Measurements from ENCODE around the gene TSSC4.

Gene TSSC4

DNA sequence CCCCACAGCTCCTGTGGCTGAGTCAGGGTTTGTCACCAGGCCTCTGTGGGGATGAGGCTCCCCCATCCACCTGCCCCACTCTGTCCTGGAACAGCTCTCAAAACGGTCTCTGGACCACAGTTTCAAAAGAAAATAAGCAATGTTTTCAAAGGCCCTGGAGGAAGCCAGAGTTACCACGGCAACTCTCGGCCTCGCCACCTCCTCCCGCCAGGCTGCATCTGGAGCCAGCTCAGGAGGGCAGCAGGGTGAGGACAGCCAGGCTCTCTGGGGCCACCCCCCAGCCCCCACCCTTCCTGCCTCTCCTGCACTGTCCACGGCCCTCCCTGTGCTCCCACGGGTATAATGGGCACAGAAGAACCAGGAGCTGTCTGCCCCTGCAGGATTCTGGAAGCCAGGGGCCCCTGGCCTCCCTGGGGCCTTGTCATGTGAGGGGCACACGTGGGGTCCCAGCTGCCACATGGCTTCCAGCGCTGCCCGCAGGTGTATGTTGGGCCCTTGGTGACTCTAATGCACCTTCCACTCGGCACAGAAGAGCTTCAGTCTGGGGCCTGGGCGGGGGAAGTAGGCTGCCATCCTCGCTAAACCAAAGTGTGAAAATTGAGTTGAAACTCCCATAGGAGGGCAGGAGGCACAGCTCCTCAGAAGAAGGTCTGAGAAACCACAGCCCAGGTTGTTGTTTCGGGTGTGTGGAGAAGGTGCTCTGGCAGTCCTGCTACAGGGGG, 13.1 kb upstream of the TSSC4 start:
- no peak for FAIRE-seq

DNA sequence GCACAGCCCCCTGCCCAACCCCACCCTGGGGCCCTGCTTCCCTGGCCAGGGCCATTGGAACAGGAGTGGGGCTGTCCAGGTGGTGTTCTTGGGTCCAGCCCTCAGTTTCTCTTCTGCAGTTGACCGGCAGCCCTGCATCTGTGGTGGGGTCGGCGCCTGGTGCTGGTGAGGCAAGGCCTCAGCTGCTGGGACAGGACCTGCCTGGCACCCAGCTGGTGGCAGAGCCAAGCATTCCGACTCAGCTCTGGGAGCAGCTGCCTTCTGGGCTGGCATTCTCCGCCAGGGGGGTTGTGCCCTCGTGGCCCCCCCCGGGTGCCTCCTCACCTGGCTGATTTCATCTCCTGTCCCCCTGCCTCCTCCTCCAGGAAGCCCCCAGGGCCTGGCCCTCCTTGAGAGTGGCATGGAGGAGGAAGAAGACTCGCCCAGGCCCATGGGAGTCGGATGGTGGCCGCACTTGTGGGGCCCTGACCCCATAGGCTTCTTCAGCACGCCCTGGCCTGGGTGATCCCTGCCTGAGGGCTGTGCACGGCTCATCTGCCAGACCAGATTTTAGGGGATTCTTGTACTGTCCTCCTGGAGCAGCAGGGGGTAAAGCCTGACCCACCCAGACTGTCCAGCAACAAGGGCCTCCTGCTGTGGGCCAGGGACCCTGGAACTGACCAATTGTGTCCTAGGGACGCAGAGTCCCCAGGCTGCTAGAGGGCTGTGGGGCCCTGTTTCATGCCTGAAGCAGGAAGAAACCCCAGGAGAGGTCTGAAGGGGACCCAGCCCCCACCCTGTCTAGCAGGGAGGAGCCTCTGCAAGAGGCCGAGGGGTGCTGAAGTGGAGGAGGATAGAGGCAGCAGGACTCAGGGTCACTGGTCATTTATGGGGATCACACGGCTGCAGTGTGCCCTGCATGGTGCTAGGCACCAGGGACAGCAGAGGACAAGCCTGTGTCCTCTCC, 11.8 kb upstream of the TSSC4 start:
- FAIRE-seq = no peak

DNA sequence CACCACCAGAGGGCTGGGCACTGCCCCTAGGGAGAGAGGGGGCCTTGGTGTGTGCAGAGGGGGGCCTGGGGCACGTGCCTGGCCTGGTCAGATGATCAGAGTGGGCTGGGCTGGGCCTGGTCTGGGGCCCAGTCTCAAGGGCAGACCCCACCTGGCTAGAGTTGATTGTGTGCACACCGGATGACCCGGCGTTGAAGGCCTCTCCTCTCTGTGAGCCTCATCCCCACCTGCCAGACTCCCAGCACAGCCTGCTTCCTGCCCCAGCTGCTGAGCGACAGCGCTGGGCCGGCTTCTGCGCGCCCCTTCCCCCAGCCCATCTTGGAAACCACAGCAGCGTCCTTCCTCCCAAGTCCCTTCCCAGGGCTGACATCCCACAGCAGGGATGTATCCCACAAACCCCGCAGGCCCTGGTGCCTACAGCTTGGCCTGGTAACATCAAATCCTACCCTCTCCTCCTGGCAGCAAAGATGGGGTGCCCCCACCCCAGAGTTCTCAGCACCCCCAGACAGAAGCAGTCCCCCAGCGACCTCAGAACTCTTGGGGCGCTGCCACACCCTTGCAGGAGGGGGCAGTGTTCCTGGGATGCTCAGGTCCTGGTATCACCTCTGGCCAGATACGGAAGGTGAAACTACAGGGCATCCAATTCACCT, 11.0 kb upstream of the TSSC4 start:
- no peak for FAIRE-seq

DNA sequence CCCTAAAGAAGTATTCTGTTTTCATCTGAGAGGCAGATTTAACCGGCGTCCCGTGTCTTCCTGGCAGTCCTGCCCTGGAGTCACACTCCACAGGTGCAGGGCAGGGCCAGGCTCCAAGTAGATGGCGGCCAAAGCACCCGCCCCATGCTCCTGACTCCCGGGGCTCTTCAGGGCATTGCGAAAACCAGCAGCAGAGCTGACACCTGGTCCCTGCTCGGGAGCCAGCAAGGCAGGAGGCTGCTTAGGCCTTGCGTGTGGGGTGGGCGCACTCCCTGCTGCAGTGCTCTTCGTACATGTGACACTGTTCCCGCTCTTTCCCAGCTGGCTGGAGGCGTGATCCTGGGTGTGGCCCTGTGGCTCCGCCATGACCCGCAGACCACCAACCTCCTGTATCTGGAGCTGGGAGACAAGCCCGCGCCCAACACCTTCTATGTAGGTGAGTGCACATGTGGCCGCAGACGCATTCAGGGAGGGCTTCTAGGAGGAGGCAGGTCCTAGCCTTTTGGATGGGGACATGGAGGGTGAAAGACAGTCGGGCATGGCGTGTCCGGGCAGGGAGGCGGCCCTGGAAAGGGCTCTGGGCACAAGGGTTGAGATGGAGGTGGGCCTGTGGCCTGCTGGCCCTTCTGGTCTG, 10.3 kb upstream of the TSSC4 start:
- FAIRE-seq = no peak

DNA sequence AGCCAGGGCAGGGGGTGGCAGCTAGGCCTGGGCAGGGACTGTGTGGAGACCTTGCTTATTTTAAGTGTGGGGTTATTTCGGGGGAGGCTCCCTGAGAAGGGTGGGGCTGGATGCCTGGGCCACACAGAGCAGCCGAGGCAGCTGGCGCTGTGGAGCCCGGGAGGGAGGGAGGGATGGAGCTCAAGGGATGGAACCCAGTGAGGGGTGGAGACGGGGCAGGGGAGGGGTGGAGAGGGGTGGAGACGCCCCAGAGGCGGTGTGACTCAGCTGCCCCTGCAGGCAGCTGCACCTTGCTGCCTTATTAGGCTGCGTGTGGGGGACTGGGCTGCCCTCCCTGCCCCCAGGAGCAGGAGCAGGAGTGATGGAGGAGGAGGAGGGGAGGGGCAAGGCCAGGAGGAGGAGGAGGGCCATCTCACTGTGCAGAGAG, 9.8 kb upstream of the TSSC4 start:
- FAIRE-seq = no peak

DNA sequence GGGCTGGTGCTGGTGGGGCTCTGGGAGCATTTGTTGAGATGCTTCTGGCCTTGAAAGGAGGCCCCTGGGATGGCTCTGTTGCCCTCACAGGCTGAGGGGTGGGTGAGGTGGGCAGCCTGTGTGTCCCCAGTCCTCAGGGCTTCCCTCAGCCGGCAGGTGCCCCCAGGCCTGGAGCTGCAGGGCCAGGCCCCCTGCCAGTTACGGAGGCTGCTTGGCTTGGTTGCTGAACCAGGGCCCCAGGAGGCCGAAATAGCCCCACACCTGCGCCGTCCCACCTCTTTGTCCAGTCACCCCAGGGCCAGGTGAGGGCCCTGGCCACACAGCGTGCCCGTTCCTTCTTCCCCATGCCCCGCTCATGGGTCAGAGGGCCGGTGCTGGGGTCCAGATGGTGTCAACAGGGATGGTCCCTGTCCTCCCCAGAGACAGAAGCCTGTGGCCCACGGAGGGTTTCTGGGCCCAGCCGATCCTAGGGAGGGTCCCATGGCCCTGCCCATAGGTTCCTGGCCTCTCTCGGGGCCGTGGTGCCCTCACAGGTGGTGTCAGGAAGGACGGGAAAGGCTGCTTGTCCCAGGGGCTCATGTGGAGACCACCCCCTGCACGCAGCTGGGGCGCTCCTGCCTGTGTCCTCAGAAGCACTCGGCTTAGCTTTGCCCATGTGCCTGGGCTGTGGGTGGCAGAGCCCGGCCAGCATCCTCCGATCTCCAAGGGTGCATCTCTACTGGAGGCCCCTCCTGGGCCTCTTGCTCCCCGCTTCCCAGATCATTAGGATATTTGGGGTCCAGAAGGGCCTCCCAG, 9.2 kb upstream of the TSSC4 start:
- no peak for FAIRE-seq

DNA sequence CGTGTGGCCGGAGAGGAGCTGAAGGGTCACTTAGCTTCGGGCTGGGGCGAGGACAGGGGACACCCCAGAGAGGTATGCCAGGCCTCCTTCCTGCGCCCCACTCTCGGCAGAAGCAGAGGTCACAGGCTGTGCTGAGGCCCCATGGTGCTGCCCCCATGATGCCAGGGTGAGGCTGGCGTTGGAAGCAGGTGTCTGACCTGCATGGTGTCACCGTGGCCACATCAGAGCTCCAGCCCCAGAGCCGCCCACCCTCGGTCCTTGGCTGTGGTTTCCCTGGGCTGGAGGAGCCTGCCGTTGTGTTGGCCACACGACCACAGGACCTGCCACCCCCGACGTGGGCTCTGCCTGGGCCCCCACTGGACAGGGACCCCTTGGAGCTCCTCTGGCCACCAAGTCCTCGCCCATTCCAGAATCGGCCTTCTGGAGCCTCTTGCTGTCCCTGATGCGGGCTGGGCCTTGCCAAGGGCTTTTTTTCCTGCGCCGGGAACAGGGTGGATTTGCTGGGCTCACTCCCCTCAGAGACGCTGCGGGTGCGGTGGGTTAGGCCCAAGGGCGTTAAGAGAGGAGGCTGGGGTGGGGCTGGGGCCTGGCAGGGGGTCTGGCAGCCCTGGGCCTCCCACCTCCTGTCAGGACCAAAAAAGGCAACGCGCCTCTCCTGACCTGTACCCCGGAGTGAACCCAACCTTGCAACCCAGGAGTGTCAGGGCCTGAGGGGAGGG, 8.2 kb upstream of the TSSC4 start:
- no peak for FAIRE-seq

DNA sequence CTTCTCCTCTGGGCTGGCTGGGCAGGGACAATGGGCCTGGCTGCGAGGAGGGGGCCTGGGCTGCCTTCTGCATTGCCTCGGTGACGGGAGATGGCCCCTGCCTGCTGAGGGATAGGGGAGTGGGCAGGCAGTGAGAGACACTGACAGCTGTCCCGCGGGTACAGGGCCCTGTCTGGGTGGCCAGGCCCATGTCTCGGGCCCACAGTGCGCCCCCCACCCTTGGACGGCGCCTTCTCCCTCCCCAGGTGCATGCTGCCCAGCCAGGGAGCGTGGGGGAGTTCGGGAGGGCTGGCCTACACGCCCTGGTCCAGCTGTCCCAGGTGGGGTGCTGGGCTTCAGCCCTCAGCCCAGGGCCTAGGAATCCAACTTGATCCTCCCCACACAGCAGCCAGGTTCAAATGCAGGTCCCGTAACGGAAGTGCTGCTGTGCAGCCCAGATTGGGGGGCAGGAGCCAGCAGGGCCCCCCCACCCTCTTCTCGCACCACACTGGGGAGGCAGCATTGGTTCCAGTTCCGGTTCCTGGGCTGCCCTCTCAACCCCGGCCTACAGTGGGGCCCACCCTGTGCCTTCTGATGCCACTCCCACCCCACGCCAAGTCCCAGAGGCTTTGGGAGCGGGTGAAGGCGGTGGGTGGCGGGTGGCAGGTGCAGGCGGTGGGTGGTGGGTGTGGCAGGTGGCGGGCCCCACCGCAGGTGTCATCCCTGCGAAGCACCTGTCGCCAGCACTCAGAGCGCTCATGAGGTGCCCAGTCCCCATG, 7.3 kb upstream of the TSSC4 start:
- no peak for FAIRE-seq

DNA sequence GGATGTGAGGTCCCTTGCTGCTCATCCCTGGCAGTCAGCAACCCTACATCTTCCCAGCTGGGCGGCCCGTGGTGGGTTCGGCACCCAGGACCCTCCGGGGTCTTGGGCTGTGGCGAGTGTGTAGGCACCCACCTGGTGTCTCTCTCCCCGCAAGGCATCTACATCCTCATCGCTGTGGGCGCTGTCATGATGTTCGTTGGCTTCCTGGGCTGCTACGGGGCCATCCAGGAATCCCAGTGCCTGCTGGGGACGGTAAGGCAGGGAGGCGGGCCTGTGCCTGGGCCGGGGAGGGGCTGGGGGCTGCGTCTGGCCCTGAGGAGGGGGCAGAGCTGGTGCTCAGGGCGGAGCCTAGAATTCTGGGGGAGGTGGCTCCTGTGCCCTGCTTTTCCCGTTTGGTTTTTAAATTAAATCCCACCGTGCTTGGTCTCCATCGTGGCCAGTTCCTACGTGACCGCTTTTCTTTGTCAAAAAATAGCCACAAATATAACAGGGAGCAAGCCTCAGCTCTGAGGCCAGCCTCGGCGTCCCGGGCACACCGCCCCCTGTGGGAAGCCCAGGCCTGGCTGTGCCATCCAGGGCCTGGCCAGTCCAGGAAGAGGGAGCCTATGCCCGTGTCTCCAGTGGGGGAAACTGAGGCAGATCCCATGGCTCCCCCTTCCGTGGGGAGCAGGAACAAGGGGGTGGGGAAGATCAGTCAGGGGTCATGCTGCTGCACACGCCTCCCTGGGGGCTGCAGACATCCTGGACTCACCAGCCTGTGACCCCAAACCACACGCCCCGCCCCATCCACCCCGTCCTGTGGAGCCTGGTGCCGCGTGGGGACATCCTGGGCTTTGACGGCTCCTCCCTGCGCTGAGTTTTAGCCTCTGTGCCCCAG, 6.4 kb upstream of the TSSC4 start:
- no peak for FAIRE-seq

DNA sequence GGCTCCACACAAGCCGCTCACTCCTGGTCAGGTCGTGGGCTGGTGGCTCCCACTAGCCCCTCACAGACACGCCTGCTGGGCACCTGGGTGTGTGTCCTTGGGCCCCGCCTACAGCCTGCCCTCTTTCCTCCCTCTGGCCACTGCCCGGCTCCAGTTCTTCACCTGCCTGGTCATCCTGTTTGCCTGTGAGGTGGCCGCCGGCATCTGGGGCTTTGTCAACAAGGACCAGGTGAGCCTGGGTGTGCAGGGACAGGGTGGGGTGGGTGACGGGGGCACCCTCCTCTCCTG, 5.8 kb upstream of the TSSC4 start:
- FAIRE-seq = no peak

DNA sequence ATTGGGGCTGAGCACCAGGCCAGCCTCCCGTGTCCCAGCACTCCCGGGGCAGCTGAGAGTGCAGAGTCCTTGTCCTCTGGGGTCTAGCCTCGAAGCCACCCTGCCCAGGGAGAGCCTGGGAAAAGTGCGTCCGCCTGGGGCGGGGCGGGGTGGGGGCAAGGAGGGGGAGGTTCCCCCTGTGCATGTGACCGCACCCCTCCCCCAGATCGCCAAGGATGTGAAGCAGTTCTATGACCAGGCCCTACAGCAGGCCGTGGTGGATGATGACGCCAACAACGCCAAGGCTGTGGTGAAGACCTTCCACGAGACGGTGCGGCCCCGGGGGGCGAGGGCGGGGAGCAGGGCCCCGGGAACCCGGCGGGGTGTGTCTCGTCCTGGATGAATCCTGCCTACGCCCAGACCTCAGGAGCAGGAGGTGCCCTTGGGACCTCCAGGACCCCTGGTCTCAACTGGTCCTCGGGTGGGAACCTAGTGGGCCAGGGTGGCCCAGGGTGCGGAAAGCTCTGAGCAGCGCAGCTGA, 5.3 kb upstream of the TSSC4 start:
- no peak for FAIRE-seq

DNA sequence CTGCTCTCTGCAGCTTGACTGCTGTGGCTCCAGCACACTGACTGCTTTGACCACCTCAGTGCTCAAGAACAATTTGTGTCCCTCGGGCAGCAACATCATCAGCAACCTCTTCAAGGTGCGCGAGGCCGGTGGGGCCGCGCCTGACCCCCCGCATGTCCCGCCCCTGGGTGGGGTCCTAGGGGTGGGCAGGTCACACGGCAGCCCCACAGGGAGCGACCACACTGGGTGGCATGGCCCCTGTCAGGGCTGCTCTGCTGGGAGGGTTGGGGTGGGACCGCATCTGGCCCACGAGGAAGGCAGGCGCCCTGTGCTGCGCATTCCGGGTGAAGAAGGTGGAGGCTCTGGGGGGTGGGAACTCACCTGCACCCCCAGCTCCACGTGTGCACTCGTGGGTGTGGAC, 4.7 kb upstream of the TSSC4 start:
- no peak for FAIRE-seq

DNA sequence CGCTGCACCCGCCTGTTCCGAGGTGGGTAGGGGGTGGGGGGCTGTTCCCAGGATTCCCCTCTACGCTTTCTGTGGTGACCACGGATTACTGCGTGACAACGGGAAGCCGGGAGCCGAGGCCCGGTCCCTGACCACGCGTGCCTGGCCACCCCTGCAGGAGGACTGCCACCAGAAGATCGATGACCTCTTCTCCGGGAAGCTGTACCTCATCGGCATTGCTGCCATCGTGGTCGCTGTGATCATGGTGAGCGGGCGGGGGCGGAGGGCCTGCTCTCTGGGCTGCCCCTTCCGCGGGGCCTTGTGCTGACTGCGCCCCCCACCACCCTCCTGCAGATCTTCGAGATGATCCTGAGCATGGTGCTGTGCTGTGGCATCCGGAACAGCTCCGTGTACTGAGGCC, 4.1 kb upstream of the TSSC4 start:
- FAIRE-seq = no peak

DNA sequence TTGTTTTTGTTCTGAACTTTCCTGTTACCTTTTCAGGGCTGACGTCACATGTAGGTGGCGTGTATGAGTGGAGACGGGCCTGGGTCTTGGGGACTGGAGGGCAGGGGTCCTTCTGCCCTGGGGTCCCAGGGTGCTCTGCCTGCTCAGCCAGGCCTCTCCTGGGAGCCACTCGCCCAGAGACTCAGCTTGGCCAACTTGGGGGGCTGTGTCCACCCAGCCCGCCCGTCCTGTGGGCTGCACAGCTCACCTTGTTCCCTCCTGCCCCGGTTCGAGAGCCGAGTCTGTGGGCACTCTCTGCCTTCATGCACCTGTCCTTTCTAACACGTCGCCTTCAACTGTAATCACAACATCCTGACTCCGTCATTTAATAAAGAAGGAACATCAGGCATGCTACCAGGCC, 3.5 kb upstream of the TSSC4 start:
- no peak for FAIRE-seq

DNA sequence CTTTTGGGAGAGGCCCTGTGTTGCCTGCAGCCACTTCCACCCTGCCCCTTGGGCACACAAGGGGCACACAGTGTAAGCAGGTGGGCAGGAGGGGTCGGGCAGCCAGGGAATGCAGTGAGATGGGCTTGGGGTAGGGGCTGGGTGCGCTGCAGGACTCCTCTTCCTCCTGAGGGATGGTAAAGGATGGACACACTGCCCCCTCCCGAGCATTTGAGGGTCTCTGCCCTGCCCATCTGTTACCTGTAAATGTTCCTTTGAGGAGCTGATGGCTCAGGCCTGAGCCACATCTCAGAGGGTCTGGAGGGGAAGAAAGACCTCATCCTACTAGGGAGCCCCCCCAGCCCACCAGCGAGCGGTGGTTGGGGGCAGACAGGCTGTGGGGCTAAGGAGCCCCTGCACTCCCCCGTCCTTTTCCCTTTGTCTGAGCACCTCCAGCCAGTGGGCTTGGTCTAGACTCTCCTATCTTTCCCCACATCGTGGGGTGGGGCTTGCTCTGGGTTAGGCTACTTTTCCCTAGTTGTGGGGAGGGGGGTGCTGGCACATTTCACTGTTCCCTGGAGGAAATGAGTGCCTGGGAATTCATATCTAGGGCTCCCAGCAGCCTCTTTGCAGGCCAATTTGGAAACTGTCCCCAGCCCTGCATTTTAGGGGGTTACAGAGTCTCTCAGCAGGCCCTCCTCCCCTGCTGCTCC, 1.7 kb upstream of the TSSC4 start:
- no peak for FAIRE-seq

DNA sequence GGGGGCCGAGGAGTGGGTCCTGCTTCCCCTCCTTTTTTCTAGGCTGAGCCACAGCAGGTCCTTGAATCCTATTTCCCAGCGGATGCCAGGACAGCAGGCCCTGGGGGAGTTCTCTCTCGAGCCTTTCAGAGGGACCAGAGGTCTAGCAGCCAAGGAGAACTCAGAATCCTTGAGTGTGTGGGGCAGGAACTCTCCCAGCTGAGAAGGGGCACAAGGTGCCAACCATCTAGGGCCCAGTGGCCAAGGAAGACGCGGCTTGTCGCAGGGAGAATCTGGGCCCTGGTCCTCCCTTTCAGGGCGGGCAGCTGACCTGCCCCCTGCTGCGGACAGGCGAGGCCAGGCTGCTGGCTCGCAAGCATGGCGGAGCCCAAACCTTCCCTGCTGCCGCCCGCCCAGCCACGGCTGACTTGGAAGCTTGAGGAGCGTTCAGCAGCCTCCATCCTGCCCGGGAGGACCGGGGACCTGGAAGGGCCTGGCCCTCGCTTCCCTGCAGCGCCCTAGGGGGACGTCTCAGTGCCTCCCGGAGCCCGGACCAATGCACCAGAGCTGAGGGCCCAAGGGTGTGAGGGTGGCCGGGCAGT, 972 bp upstream of the TSSC4 start:
- FAIRE-seq = no peak

DNA sequence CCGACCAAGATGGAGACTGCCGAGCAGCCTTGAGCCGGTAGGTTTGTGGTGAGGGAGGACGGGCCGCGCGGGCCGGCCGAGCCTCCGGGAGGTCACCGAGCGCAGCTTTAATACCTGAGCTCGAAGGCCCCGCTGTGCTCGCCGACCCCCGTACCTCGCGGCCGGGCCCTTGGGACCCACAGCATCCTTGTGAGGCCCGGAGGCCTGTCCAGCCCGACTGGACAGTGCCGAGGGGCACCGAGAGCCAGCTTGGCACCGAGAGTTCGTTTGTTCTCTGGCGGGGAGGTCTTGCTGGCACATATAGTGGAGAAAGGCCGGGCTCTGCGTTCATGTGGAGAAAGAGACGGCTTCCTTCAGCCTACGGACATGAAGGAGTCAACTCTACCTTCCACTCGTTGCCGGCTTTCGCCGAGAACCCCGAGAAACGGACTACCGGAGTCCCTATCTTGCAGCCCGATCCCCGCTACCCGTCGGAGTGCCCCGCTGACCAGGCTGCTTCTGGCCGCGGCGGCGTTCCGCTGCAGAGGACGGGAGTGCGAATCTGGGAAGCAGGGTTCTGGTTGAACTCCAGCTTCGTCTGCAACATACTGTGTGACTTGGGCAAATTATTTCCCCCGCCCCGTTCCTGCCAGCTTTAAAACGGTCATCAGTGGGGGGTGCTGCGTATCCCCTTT, 349 bp downstream of the TSSC4 start:
- no peak for FAIRE-seq

DNA sequence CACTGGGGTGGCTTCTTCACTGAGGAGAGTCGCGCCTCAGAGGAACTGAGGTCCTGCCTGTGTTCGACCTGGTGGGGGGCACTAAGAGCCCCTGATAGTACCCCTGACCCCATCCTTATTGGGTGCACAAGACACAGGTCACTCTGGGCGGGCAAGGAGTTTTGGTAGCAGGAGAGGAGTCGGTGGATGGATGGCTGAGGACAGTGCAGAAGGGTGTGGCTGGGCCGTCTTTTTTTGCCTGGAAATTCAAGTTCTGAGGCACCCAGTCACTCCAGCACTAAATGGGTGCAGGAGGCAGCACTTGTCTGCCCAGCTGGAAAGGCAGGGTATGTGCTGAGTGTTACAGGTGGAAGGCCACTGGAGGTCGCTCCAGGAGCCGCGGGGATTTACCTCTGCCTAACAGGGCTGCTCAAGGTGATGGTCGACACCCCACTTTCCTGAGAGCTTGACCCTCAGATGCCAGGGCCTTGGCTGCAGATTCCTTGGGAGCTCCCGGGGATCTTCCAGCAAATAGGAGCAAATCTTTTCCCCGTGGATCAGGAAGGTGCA, 960 bp downstream of the TSSC4 start:
- FAIRE-seq = no peak
